ENCODE data around the gene BMPR2. TPM values are rescaled to one million over a fixed set of nuclear protein-coding genes. Genes with fewer than 3 reads are reported as not detected.

The BMPR2 gene
- polyA plus RNA-seq, 3 donors: 4.1 to 6.4 (median 4.8) TPM

- no peaks in the 10 kb centered on the region for H3K4me1 Mint-ChIP-seq
- WGBS (ENCODE audit: insufficient coverage): 100% methylated on average over 1 of the region's 2 CpGs
- no peak overlapping the region for H3K27ac Mint-ChIP-seq
- no peaks in the 10 kb centered on the region for H3K9me3 Mint-ChIP-seq
- DNase-seq: no peak
- no peak overlapping the region for H3K4me3 Mint-ChIP-seq
- Histone ChIP-seq H4K20me1 (ENCODE audit: insufficient read depth, low read length) (no peaks in the 10 kb centered on the region), H3K4me2 (replicated peaks; ENCODE audit: extremely low read depth, low read length, poor library complexity, severe bottlenecking) (no peak overlapping the region), H3K9me3 (replicated peaks in 1 of 2; ENCODE audit: control insufficient read depth in 1 of 2, insufficient read depth in 1 of 2, low read length in 2 of 2) (no peaks in the 10 kb centered on the region), H3K27me3 (ENCODE audit: control insufficient read depth in 2 of 2, insufficient read depth in 2 of 2, low read length in 2 of 2) (no peaks in the 10 kb centered on the region), H3K27ac (ENCODE audit: low read depth in 1 of 2, low read length in 2 of 2) (no peak overlapping the region), H3K4me1 (ENCODE audit: control insufficient read depth in 1 of 2, insufficient read depth in 2 of 2, low read length in 2 of 2) (no peaks in the 10 kb centered on the region), H2AFZ (ENCODE audit: insufficient read depth, low read depth, low read length, poor library complexity, severe bottlenecking) (no peak overlapping the region), H3K36me3 (replicated peaks in 1 of 2; ENCODE audit: control insufficient read depth in 1 of 2, insufficient read depth in 2 of 2, low read length in 2 of 2) (no peaks in the 10 kb centered on the region), H3K4me3 (replicated peaks in 1 of 3; ENCODE audit: low read depth in 2 of 3, low read length in 3 of 3) (no peak overlapping the region), H3K9ac (ENCODE audit: insufficient read depth, low read length, poor library complexity, severe bottlenecking) (no peak overlapping the region), H3K79me2 (ENCODE audit: insufficient read depth, low read length) (no peaks in the 10 kb centered on the region)
- intact Hi-C loops (cut with micrococcal nuclease): no loop called here
- H3K36me3 Mint-ChIP-seq: no peaks in the 10 kb centered on the region
- peaks cover 0 to 4% (median 2%) of the 10 kb centered on the region in 3 donors for H3K27me3 Mint-ChIP-seq (ENCODE audit: low read depth in 3 of 3)
- no peak for TF ChIP-seq CTCF (IDR thresholded peaks at IDR 0.05)
Measured at GRCh38 chr2:202360646-202361045, 15.5 kb upstream of the BMPR2 start.

- no CpG with 5 or more reads among the region's 4 CpGs for WGBS (ENCODE audit: insufficient coverage)
- H3K4me3 ChIP-seq (replicated peaks in 1 of 3; ENCODE audit: low read depth in 2 of 3, low read length in 3 of 3): no peak overlapping the region
- Mint-ChIP-seq H3K4me3 (no peak overlapping the region), H3K27me3 (ENCODE audit: low read depth in 3 of 3) (peaks cover 0 to 6% (median 2%) of the 10 kb centered on the region in 3 donors), H3K27ac (no peak overlapping the region), H3K4me1 (no peaks in the 10 kb centered on the region), H3K36me3 (no peaks in the 10 kb centered on the region), H3K9me3 (no peaks in the 10 kb centered on the region)
- no peaks in the 10 kb centered on the region for H3K36me3 ChIP-seq (replicated peaks in 1 of 2; ENCODE audit: control insufficient read depth in 1 of 2, insufficient read depth in 2 of 2, low read length in 2 of 2)
- H3K9ac ChIP-seq (ENCODE audit: insufficient read depth, low read length, poor library complexity, severe bottlenecking): no peak overlapping the region
- no peak for TF ChIP-seq CTCF (IDR thresholded peaks at IDR 0.05)
- H4K20me1 ChIP-seq (ENCODE audit: insufficient read depth, low read length): no peaks in the 10 kb centered on the region
- no peaks in the 10 kb centered on the region for H3K27me3 ChIP-seq (ENCODE audit: control insufficient read depth in 2 of 2, insufficient read depth in 2 of 2, low read length in 2 of 2)
- intact Hi-C loops (cut with micrococcal nuclease): no loop called here
- no peak overlapping the region for H3K27ac ChIP-seq (ENCODE audit: low read depth in 1 of 2, low read length in 2 of 2)
- no peak for DNase-seq
- no peaks in the 10 kb centered on the region for H3K79me2 ChIP-seq (ENCODE audit: insufficient read depth, low read length)
- no peak overlapping the region for H2AFZ ChIP-seq (ENCODE audit: insufficient read depth, low read depth, low read length, poor library complexity, severe bottlenecking)
- H3K9me3 ChIP-seq (replicated peaks in 1 of 2; ENCODE audit: control insufficient read depth in 1 of 2, insufficient read depth in 1 of 2, low read length in 2 of 2): no peaks in the 10 kb centered on the region
- H3K4me2 ChIP-seq (replicated peaks; ENCODE audit: extremely low read depth, low read length, poor library complexity, severe bottlenecking): no peak overlapping the region
- no peaks in the 10 kb centered on the region for H3K4me1 ChIP-seq (ENCODE audit: control insufficient read depth in 1 of 2, insufficient read depth in 2 of 2, low read length in 2 of 2)
Measured at GRCh38 chr2:202361108-202361507, 15.0 kb upstream of the BMPR2 start.

All from CD14-positive monocyte (primary cell).